LNCaP clone FGC (cell line): ENCODE data around the gene ABCC8.

Experiments
- DNase-seq: peaks from one replicate; pipeline ENCODE4 v3.0.0-alpha.2; 2011; ENCODE audit warnings: low read depth
- H3K4me3 ChIP-seq: 2 replicates; pipeline ENCODE4 v1.5.1; 2011; ENCODE audit warnings: mild to moderate bottlenecking, low read depth, low read length, control low read depth
- TF ChIP-seq, protein P1 (sequence below): IDR thresholded peaks from 2 replicates; pipeline ENCODE4 v1.5.1; 2012; ENCODE audit warnings: mild to moderate bottlenecking; ENCODE audit not compliant: control insufficient read depth, insufficient read depth; ENCODE audit errors: extremely low read depth

The ABCC8 gene

DNA sequence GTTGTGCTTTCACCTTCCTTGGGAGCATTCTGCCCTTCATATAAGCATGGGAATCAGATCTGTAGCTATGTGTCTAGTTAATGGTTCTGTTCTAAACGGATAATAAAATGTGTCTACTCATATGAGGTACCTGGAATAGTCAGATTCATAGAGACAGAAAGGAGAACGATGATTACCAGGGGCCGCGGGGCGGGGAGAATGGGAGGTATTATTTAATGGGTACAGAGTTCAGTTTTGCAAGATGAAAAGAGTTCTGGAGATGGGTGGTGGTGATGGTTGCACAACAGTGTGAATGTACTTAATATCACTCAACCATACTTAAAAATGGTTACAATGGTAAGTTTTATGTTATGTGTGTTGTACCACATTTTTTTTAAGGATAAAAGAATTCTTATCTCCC, 10.0 kb upstream of the ABCC8 start:
- no peak overlapping the region for H3K4me3 ChIP-seq
- no peak for DNase-seq
- TF ChIP-seq, protein P1, sequence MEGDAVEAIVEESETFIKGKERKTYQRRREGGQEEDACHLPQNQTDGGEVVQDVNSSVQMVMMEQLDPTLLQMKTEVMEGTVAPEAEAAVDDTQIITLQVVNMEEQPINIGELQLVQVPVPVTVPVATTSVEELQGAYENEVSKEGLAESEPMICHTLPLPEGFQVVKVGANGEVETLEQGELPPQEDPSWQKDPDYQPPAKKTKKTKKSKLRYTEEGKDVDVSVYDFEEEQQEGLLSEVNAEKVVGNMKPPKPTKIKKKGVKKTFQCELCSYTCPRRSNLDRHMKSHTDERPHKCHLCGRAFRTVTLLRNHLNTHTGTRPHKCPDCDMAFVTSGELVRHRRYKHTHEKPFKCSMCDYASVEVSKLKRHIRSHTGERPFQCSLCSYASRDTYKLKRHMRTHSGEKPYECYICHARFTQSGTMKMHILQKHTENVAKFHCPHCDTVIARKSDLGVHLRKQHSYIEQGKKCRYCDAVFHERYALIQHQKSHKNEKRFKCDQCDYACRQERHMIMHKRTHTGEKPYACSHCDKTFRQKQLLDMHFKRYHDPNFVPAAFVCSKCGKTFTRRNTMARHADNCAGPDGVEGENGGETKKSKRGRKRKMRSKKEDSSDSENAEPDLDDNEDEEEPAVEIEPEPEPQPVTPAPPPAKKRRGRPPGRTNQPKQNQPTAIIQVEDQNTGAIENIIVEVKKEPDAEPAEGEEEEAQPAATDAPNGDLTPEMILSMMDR, result no peak

DNA sequence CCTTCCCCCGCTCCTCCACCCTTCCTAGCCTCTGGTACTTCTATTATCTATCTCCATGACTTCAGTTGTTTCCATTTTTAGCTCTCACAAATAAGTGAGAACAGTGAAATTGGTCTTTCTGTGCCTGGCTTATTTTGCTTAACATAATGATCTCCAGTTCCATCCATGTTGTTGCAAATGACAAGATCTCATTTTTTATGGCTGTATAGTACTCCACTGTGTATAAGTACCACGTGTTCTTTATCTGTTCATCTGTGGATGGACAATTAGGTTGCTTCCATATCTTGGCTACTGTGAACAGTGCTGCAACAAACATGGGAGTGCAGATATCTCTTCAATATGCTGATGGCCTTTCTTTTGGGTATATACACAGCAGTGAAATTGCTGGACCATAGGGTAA, 6.9 kb upstream of the ABCC8 start:
- no peak for DNase-seq
- no peak overlapping the region for H3K4me3 ChIP-seq
- TF ChIP-seq, protein P1, result no peak

DNA sequence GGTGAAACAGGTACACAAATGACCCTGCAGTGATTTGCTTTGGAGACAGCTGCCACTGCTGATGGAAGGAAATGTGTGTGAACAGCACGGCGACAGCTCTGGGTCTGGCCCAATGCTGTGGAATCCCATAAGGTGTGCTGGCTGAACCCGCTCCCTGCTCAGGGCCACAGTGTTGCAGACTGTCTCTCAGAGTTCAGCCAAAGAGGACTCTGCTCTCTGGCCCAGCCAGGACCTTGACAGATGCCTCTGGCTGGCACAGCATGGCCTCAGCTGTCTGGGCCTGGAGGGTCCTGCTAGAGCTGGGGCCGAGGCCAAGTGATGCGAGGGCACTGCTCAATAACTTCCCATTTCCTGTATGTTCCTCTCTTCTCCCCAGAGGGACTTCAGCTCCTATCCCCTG, 5.3 kb upstream of the ABCC8 start:
- TF ChIP-seq, protein P1, result no peak
- no peak for DNase-seq
- H3K4me3 ChIP-seq, result no peak overlapping the region

DNA sequence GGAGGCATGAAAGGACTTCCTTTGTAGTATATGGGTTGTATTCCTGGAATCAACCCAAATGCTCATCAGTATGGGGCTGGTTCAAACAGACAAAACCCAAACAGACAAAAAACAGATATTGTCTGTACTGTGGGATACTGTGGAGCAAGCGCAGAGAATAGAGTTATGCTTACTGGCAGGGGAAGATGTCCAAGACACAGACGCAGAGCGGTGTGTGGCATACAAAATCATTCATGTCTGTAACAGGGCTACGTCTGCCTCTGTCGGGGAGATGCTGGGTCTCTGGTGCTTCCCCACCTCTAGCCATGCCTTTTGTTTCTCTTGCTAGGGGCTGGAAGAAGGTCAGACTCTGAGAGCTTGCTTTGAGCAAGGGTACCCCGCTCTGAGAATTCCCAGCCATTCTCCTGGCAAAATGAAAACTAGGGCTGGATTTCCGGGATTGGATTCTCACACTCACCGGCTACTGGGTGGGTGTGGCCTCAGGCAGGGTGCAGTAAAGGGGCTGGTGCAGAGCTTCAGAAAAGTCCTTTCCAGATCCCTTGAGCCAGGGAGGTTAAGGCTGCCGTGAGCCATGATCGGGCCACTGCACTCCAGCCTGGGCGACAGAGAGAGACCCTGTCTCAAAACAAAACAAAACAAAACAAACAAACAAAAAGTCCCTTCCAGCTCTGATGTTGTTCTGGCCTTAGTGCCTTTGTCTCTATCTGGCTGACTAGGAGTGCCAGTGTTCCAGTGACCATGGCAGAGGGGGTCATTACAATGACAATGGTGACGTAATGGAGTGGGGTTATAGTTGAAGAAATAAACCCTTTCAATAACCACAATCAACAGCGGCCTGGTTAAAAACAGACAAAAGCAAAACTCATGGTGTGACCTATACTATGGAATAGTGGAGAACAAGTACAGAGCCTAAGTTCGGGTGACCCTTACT, 2.9 kb upstream of the ABCC8 start:
- H3K4me3 ChIP-seq, result no peak overlapping the region
- DNase-seq, result no peak
- TF ChIP-seq, protein P1, result no peak

DNA sequence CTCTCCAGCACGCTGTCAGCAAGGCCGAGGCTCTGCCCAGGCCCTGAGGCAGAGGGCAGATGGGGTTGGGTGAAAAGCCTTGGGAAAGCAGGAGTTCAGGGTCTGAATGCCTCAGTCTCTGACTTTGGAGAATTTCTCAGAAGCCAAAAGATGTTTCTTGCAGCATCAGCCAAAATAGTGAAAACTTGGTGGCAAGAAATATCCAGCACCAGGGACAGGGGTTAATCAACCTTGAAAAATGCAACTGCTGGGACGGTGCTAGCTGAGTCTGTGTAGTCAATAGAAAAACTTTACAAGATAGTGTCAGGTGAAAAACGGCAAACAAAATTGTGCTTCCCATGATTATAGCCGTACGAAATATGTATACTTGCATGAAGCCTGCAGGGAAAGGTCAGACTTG, 1.4 kb upstream of the ABCC8 start:
- no peak overlapping the region for H3K4me3 ChIP-seq
- no peak for DNase-seq
- TF ChIP-seq, protein P1, result no peak

DNA sequence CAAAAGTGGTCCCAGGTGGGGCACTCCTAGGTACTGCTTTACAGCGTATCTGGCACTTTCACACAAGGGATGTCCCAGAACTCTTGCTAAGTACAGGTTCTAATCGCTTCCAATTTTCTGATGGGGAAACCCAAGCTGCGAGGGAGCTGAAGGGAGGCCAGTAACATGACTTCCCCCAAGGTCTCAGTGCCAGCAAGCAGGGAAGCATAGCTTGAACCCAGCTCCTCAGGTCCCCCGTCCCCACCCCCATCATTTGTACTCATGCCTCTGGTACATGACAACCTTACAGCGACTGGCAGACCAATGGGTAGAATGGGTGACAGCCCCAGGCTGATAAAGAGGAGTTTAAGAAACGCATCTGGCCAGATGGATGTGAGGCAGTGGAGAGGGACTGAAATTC, 716 bp upstream of the ABCC8 start:
- no peak overlapping the region for H3K4me3 ChIP-seq
- no peak for DNase-seq
- TF ChIP-seq, protein P1, result no peak

DNA sequence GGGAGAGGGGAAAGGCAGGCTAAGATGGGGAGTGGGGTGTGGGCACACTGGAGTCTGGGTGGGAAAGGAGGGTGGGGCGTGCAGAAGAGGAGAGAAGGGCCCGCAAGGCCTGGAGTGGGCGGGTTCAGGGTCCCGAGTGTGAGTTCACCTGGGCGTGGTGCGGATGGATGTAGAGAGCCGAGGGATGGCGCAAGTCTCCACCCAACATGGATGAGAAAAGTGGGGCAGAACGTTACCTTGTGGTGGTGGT, 364 bp upstream of the ABCC8 start:
- TF ChIP-seq, protein P1, result no peak
- no peak overlapping the region for H3K4me3 ChIP-seq
- no peak for DNase-seq
